NCI-H524 treated with DMSO at 0.1 percent for 48 hours (cell line): ENCODE results near the gene BAK1.
"Not testable (repeated sequence)": the region's sequence is repeated elsewhere in the genome, so short reads cannot be mapped to it uniquely, and the experiment has no call there.

Experiments used
- DNase-seq: peaks from one replicate; lab custom pipeline; 2025; lab: John Stamatoyannopoulos, UW

Gene BAK1

GRCh38 chr6:33607784-33608161, 27.7 kb upstream of the BAK1 start:
- no peak for DNase-seq

GRCh38 chr6:33607126-33607783, 27.2 kb upstream of the BAK1 start:
- DNase-seq: no peak

- DNase-seq: no peak
These were observed 26.6 kb upstream of the BAK1 start for GRCh38 chr6:33606642-33607041.

- no peak for DNase-seq
These were observed 25.1 kb upstream of the BAK1 start for GRCh38 chr6:33604941-33605854.

GRCh38 chr6:33602180-33602579, 22.1 kb upstream of the BAK1 start:
- no peak for DNase-seq

GRCh38 chr6:33600761-33601160, 20.7 kb upstream of the BAK1 start:
- DNase-seq: no peak

- no peak for DNase-seq
These were observed 19.4 kb upstream of the BAK1 start for GRCh38 chr6:33599413-33599938.

- no peak for DNase-seq
These were observed 17.7 kb upstream of the BAK1 start for GRCh38 chr6:33597551-33598322.

- not testable (repeated sequence) for DNase-seq
These were observed 16.8 kb upstream of the BAK1 start for GRCh38 chr6:33596894-33597293.

GRCh38 chr6:33595001-33595846, 15.1 kb upstream of the BAK1 start:
- DNase-seq: no peak

GRCh38 chr6:33593414-33593727, 13.3 kb upstream of the BAK1 start:
- DNase-seq: no peak

GRCh38 chr6:33592595-33593413, 12.7 kb upstream of the BAK1 start:
- DNase-seq: no peak

- no peak for DNase-seq
These were observed 12.2 kb upstream of the BAK1 start for GRCh38 chr6:33592280-33592594.

- no peak for DNase-seq
These were observed 11.5 kb upstream of the BAK1 start for GRCh38 chr6:33591424-33592032.

GRCh38 chr6:33590531-33591198, 10.6 kb upstream of the BAK1 start:
- no peak for DNase-seq

- no peak for DNase-seq
These were observed 9.9 kb upstream of the BAK1 start for GRCh38 chr6:33589731-33590530.

GRCh38 chr6:33589392-33589730, 9.3 kb upstream of the BAK1 start:
- DNase-seq: no peak

- DNase-seq: no peak
These were observed 8.8 kb upstream of the BAK1 start for GRCh38 chr6:33588894-33589293.

GRCh38 chr6:33587529-33587928, 7.5 kb upstream of the BAK1 start:
- DNase-seq: no peak
